Kasumi-1 (cell line): ENCODE measurements around the gene SRSF1.
"Not testable (repeated sequence)": the region's sequence is repeated elsewhere in the genome, so short reads cannot be mapped to it uniquely, and the experiment has no call there.

Experiments used
- DNase-seq, 2 experiments: peaks; one replicate each; lab custom pipeline; 2025; lab: John Stamatoyannopoulos, UW

The SRSF1 gene

GRCh38 chr17:58006924-58007780, at the start of gene SRSF1:
TSS of gene SRSF1 (minus strand) at chr17:58007246. CDS start at chr17:58007137, 109 bp downstream.
- peak; percentile 95 to 96 for DNase-seq

- no peak for DNase-seq
Observed at GRCh38 chr17:58056476-58056875, 49.4 kb upstream of the SRSF1 start.

DNA sequence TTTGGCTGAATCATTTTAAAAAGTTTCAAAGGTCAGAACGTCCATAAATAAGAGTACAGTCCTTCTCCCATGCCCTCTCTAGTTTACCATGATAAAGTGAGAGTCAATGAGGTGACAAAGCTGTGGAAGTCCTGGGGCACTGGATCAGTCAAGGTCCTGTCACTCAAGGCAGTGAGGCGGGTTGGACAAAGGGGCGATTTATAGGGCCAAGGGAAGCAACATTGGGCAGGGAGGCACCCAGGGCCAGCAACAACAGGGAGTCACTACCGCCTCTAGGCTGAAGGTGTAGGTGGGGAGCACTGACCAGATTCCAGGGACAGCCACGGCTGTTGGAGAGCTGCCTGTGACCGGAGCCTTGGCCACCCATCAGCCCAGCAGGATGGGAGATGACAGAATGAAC, 47.6 kb upstream of the SRSF1 start:
- no peak for DNase-seq

DNA sequence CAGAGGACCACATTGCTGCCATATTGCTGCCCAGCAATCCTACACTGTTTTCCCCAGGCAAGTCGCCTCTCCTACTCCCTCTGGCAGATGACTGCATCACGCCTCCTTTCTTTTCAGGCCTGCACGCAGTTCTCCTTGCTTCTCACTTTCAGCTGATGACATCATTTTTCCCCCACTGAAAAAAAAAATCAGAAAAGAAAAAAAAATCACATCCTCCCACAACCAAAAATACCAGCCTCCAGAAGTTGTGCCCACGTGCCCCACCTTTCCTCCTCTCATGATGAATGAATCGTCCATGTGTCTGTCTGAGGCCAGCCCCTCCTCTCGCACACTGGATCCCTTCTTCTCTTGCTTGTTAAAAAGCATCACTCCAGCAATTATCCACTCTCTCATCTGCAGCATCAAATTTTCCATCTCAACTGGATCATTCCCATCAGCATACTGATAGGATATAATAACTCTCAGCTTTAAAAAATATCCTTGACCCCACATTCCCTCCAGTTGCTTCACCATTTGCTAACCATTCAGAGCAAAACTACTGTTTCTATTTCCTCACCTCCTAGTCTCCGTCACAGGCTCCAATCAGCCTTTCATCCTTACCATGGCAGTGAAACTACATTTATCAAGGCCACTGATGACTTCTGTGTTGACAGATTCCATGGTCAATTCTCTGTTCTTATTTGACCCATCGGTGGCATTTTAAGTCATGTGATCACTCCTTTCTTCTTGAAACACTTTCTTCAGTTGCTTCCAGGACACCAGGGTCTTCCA, 46.1 kb upstream of the SRSF1 start:
- no peak for DNase-seq

- DNase-seq: no peak
Observed at GRCh38 chr17:58052407-58052806, 45.4 kb upstream of the SRSF1 start.

DNA sequence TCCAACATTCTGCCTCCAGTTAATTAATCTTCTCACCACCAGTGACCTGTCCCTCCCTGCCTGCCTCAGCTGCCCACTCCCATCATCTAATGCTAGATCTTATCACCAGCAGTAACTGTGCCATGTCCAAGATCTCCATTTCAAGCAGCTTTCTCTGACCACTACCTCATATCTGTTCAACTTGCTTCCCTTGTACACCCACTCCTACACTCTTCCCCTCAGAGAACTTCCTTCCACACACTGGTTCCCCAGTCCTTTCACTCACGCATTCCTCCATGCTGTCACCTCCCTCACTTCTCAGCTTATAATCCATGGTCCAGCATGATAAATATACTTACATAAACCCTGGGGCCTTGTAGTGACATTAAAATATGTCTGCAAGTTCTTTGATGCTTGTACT, 44.4 kb upstream of the SRSF1 start:
- no peak for DNase-seq

DNA sequence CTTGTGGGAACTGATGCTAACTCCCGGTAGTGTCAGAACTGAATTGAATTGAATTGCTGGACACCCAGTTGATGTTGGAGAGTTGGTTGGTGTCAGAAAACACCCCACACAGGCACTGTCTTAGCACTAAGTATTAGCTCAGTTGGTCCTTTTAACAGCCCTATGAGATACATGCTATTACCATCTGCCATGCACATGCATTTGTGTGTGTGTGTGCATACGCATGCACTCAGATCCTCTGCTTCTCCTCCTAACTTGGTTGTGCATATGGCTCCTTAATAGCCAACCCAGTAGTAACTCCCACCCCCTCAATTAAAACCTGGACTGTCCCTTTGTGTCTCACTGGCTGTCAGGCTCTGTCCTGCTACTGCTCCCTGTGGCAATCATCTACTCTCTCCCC, 43.9 kb upstream of the SRSF1 start:
- DNase-seq: no peak

GRCh38 chr17:58049533-58049932, 42.5 kb upstream of the SRSF1 start:
- DNase-seq: no peak

DNA sequence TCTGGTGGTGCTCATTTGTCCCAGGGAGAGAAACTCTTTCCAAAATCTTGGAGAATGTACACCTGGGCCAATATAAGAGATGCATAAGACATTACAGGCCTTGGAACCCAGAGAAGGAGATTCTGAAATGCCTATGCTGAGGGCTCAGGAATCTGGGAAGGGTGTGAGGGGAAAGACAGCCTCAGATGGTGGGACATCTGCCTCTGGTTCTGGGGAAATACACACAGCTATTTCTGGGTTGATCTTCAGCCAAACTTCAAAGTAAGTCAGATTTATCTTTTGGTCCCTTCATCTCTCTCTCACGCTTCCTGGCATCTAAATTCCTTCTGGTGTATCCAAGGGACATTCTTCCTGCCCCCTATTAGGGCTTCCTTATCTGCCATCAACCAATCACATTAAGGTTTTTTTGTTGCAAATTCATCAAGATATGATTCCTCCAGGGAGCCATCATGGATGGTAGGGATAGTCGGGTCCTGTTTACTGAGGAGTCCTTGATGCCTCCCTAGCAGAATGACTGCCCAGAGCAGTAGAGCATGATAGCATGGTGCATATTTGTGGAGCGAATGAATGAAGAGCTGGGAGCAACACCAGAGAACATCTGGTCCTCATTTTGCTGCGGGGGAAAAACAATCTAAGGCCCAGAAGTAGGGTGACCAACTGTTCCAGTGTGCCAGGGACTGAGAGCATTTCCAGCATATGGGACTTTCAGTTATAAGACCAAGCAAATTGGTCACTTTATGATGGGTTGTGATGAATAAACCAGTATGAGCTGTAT, 40.5 kb upstream of the SRSF1 start:
- no peak for DNase-seq

DNA sequence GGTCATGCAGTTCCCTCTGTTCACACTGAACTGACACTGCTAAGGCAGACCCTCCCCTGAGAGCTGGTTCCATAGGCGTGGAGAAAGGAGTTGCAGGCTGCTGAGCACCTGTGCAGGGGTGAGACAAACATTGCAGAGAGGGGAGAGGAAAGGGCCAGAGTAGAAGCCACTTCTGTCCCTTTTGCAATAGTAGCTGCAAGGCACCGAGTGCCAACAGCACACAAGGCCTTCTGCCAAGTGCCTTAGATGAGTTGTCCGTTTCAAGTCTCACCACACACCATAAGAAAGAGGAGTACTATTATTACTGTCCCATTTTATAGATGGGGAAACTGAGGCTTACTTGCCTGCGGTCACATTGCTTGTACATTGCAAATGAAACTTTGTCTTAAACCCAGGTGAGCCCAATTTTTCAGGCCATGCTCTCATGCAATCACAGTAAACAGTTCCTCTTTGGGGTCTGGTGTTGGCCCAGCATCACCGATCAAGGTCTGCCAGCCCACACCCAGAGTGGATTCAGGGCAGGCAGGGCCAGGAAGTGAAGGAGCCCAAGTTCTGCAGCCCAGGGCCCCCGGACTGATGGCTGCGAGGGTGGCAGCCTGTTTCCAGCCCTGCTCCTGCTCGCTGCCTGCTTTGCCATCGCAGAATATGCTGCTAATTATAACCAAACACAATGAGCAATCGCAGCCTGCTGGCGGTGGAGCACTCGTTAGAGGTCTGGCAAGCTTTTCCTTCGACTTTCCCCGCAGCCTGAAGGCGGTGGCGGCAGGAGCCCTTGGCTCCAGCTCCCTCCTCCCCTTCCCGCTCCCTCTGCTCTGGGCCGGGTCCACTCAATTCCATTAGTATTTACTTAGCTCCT, 39.4 kb upstream of the SRSF1 start:
- no peak for DNase-seq

- not testable (repeated sequence) for DNase-seq
Observed at GRCh38 chr17:58044256-58044655, 37.2 kb upstream of the SRSF1 start.

DNA sequence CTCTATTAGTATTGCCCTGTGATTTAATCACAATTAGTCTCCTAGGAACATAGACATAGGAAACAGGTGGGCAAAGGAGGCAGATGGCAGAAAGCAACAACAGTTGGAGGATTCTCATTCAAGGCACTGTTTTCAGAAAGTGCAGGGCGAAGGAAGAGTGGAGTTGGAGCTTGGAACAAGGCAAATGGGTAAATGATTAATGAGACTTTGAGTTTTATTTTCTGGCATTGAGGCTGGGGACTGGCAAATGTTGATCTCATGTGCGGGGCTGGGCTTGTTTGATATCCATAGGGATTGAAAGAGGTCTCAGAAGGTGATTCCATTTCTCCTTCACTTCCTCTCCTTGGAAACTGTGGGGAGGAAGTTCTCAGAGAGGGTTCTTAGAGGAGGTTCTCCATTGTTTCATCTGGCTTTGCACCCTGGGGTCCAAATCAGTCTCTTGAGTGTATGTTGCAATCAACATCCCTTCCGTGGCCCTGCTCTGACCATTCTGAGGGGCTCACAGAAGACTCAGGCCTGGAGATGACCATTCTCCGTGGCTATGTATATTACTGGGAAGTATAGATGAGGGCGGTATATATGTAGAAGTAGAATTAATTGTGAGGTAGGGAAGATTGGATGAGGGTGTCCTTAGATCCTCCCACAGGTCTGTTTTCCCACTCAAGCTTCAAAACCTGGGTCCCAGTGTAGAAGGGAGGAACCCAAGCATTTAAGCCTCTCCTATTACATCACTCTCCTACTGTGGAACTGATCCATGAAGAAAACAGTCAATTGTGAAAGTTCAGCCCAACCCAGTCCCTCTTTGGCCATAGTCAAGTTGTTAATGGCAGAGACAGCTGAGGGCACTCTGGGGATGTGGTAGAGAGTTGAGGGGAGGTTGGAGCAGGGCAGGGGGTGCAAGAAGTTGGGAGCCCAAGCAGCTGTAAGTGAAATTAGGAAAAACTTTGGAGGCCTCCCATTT, 36.5 kb upstream of the SRSF1 start:
- no peak for DNase-seq

GRCh38 chr17:58041161-58041560, 34.1 kb upstream of the SRSF1 start:
- no peak for DNase-seq

- no peak for DNase-seq
Observed at GRCh38 chr17:58040386-58040785, 33.3 kb upstream of the SRSF1 start.

DNA sequence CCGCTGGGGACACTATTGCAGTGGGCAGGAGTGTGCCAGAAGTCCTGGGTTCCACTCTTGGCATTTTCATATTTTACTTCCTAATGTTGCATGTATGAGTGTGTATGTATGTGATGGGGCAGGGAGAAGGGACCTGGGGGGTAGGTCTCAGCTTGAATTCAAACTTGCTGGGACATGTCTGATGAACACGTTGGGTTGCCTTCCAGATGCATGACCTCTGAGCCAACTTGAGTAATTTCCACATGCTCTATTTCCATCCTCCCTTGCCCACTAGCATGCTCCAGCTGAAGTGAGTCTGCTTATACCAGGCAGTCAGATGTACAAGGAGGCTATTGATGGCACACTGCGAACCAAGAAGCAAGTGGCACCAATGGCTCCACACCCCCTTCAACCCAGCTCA, 32.9 kb upstream of the SRSF1 start:
- DNase-seq: no peak

- no peak for DNase-seq
Observed at GRCh38 chr17:58032691-58033415, 25.8 kb upstream of the SRSF1 start.

GRCh38 chr17:58028578-58028977, 21.5 kb upstream of the SRSF1 start:
- DNase-seq: no peak

DNA sequence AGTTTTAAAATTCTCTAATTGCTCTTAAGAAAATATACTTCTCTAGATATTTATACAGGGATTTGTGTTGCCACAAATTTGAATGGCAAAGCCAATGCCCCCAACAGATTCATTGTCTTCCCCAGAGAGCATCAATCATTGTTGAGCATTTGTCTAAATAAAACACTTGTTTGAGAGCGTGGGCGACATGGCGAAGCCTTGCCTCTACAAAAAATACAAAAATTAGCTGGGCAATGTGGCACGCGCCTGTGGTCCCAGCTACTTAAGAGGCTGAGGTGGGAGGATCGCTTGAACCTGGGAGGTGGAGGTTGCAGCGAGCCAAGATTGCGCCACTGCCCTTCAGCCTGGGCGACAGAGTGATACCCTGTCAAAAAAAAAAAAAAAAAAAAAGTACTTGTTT, 13.4 kb upstream of the SRSF1 start:
- no peak for DNase-seq

DNA sequence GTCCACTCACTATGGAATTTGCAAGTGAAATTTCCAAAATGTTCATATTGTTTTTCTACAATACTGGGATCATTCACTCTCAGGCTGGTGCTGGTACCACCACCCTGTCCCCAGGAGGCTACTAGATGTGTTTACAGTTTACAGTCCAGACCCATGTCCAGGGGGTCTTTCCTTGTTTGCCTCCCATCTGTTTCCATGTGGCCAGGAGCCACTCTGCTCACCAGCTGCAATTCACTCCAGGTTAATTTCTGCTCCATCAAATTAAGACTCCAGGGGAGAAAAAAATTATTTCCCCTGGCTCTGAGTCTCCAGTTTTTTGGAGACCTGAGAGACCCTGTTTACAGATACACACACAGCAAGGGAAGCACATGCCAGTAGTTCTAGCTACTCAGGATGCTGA, 12.5 kb upstream of the SRSF1 start:
- DNase-seq: no peak

DNA sequence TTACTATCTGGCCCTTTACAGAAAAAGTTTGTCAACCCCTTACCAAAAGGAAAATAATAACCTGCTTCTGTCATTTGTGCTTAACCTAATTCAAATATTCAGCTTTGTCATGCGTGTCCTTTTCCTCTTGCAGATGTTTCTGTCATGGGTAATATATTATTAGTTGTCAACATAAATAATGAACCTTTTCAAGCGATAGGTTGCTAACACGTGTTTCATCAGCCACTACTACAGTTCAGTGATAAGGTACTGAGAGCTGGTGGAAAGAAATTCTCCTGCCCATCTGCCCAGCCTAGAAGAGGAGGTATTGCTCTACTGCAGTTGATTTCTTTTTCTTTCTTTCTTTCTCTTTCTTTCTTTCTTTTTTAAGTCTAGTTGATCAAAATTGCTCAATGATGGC, 12.0 kb upstream of the SRSF1 start:
- no peak for DNase-seq
